DND-41 (cell line): Measurements from ENCODE around the gene MARS1.

Experiments
- EZH2 ChIP-seq: IDR thresholded peaks from 3 replicates; pipeline ENCODE4 v1.6.1; 2012; ENCODE audit warnings: borderline replicate concordance, low read depth, mild to moderate bottlenecking, moderate library complexity, low read length, inconsistent platforms; ENCODE audit not compliant: severe bottlenecking
- TF ChIP-seq, protein P1 (sequence below): IDR thresholded peaks from 2 replicates; pipeline ENCODE4 v1.5.1; 2012; ENCODE audit warnings: borderline replicate concordance, low read length, moderate library complexity, mild to moderate bottlenecking; ENCODE audit not compliant: poor library complexity, severe bottlenecking; ENCODE audit errors: extremely low read depth

DNA sequence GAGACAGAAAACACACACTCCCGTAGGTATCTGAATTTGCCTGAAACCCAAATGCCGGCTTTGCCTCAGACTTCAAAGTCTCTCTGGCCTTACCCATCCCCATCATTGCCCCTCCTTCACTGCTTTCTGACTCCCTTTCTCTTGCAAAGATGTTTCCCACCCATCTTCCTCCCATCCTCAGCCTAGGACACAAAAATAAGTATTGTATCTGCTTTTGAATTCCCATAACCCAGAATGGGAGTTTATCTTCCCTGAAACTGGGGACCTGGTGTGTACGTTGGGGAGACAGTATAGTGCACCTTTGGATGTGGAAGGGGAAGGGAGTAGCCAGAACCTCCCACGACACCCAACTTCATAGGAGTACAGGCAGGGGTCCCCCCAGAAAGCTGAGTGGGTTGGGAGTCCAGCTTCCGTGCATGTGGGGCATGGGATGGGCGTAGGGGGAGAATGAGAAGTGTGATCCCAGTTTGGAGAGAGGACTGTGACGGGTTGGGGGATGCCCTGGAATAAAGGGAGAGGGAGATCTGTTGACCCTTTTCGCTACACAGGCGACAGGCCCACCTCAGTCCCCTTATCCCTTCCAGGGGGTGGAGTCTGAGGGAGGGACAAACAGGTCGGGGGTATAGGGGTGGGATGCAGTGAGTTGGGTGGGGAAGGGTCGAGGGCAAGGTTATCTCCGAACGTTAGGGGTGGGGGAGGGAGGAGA is 61.5 kb downstream of the MARS1 start:
- TF ChIP-seq, protein P1, sequence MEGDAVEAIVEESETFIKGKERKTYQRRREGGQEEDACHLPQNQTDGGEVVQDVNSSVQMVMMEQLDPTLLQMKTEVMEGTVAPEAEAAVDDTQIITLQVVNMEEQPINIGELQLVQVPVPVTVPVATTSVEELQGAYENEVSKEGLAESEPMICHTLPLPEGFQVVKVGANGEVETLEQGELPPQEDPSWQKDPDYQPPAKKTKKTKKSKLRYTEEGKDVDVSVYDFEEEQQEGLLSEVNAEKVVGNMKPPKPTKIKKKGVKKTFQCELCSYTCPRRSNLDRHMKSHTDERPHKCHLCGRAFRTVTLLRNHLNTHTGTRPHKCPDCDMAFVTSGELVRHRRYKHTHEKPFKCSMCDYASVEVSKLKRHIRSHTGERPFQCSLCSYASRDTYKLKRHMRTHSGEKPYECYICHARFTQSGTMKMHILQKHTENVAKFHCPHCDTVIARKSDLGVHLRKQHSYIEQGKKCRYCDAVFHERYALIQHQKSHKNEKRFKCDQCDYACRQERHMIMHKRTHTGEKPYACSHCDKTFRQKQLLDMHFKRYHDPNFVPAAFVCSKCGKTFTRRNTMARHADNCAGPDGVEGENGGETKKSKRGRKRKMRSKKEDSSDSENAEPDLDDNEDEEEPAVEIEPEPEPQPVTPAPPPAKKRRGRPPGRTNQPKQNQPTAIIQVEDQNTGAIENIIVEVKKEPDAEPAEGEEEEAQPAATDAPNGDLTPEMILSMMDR: no peak
- no peak for TF ChIP-seq EZH2
